Measurements from ENCODE around the gene KNL1. TPM values are rescaled to one million over a fixed set of nuclear protein-coding genes. Genes with fewer than 3 reads are reported as not detected.
"Not testable (repeated sequence)": the region's sequence is repeated elsewhere in the genome, so short reads cannot be mapped to it uniquely, and the experiment has no call there.

KNL1 gene
- total RNA-seq, 1 donor from 2014 or later, result 6.2 TPM

- TF ChIP-seq CTCF (IDR thresholded peaks at IDR 0.05), result no peak
- H3K9me3 Mint-ChIP-seq (ENCODE audit: unreplicated experiment), result no peaks in the 10 kb centered on the region
- no peak overlapping the region for H3K27ac Mint-ChIP-seq (ENCODE audit: unreplicated experiment)
- H3K4me3 Mint-ChIP-seq (ENCODE audit: unreplicated experiment), result no peak overlapping the region
- H3K4me1 Mint-ChIP-seq (ENCODE audit: unreplicated experiment), result no peaks in the 10 kb centered on the region
- peaks cover 2% of the 10 kb centered on the region for H3K36me3 Mint-ChIP-seq (ENCODE audit: unreplicated experiment)
- DNase-seq (ENCODE audit: extremely low spot score, unreplicated experiment), result no peak
- no peaks in the 10 kb centered on the region for H3K27me3 Mint-ChIP-seq (ENCODE audit: unreplicated experiment)
Observed at GRCh38 chr15:40647523-40647922, 53.5 kb downstream of the KNL1 start.

GRCh38 chr15:40650479-40650878, 56.4 kb downstream of the KNL1 start:
- Mint-ChIP-seq H3K36me3 (ENCODE audit: unreplicated experiment) (peaks cover 2% of the 10 kb centered on the region), H3K27ac (ENCODE audit: unreplicated experiment) (no peak overlapping the region), H3K27me3 (ENCODE audit: unreplicated experiment) (no peaks in the 10 kb centered on the region), H3K9me3 (ENCODE audit: unreplicated experiment) (no peaks in the 10 kb centered on the region), H3K4me1 (ENCODE audit: unreplicated experiment) (no peaks in the 10 kb centered on the region), H3K4me3 (ENCODE audit: unreplicated experiment) (no peak overlapping the region)
- DNase-seq (ENCODE audit: extremely low spot score, unreplicated experiment), result no peak
- TF ChIP-seq CTCF (IDR thresholded peaks at IDR 0.05), result no peak

GRCh38 chr15:40660686-40661085, 66.6 kb downstream of the KNL1 start:
- no peak for TF ChIP-seq CTCF (IDR thresholded peaks at IDR 0.05)
- Mint-ChIP-seq H3K36me3 (ENCODE audit: unreplicated experiment) (peaks cover 2% of the 10 kb centered on the region), H3K9me3 (ENCODE audit: unreplicated experiment) (no peaks in the 10 kb centered on the region), H3K4me1 (ENCODE audit: unreplicated experiment) (no peaks in the 10 kb centered on the region), H3K27ac (ENCODE audit: unreplicated experiment) (no peak overlapping the region), H3K4me3 (ENCODE audit: unreplicated experiment) (no peak overlapping the region), H3K27me3 (ENCODE audit: unreplicated experiment) (no peaks in the 10 kb centered on the region)
- no peak for DNase-seq (ENCODE audit: extremely low spot score, unreplicated experiment)

- no peak overlapping the region for H3K27ac Mint-ChIP-seq (ENCODE audit: unreplicated experiment)
- no peaks in the 10 kb centered on the region for H3K4me1 Mint-ChIP-seq (ENCODE audit: unreplicated experiment)
- no peak for DNase-seq (ENCODE audit: extremely low spot score, unreplicated experiment)
- no peaks in the 10 kb centered on the region for H3K27me3 Mint-ChIP-seq (ENCODE audit: unreplicated experiment)
- no peak for TF ChIP-seq CTCF (IDR thresholded peaks at IDR 0.05)
- H3K9me3 Mint-ChIP-seq (ENCODE audit: unreplicated experiment), result no peaks in the 10 kb centered on the region
- H3K36me3 Mint-ChIP-seq (ENCODE audit: unreplicated experiment), result peaks cover 2% of the 10 kb centered on the region
- no peak overlapping the region for H3K4me3 Mint-ChIP-seq (ENCODE audit: unreplicated experiment)
Observed at GRCh38 chr15:40664909-40665308, 70.9 kb downstream of the KNL1 start.

GRCh38 chr15:40676290-40676689, 82.2 kb downstream of the KNL1 start:
- H3K4me3 Mint-ChIP-seq (ENCODE audit: unreplicated experiment); H3K27me3 Mint-ChIP-seq (ENCODE audit: unreplicated experiment); H3K9me3 Mint-ChIP-seq (ENCODE audit: unreplicated experiment); DNase-seq (ENCODE audit: extremely low spot score, unreplicated experiment); H3K4me1 Mint-ChIP-seq (ENCODE audit: unreplicated experiment); H3K36me3 Mint-ChIP-seq (ENCODE audit: unreplicated experiment); H3K27ac Mint-ChIP-seq (ENCODE audit: unreplicated experiment): not testable (repeated sequence)

- not testable (repeated sequence) for H3K27ac Mint-ChIP-seq (ENCODE audit: unreplicated experiment); H3K4me3 Mint-ChIP-seq (ENCODE audit: unreplicated experiment)
Observed at GRCh38 chr15:40676906-40677305, 82.9 kb downstream of the KNL1 start.

More at GRCh38 chr15:40676906-40677305, 82.9 kb downstream of the KNL1 start:
- DNase-seq (ENCODE audit: extremely low spot score, unreplicated experiment); H3K9me3 Mint-ChIP-seq (ENCODE audit: unreplicated experiment); H3K4me1 Mint-ChIP-seq (ENCODE audit: unreplicated experiment); H3K36me3 Mint-ChIP-seq (ENCODE audit: unreplicated experiment); H3K27me3 Mint-ChIP-seq (ENCODE audit: unreplicated experiment): not testable (repeated sequence)

Measured in osteocyte (in vitro differentiated cells).